ENCODE data around the gene ETV4. TPM values are rescaled to one million over a fixed set of nuclear protein-coding genes. Genes with fewer than 3 reads are reported as not detected.

The ETV4 gene
- total and polyA plus RNA-seq, 2 of the 13 experiments (the other 11 are each of a cell fraction or from before 2014, with no cell fraction given), result 128 to 330 TPM

DNA sequence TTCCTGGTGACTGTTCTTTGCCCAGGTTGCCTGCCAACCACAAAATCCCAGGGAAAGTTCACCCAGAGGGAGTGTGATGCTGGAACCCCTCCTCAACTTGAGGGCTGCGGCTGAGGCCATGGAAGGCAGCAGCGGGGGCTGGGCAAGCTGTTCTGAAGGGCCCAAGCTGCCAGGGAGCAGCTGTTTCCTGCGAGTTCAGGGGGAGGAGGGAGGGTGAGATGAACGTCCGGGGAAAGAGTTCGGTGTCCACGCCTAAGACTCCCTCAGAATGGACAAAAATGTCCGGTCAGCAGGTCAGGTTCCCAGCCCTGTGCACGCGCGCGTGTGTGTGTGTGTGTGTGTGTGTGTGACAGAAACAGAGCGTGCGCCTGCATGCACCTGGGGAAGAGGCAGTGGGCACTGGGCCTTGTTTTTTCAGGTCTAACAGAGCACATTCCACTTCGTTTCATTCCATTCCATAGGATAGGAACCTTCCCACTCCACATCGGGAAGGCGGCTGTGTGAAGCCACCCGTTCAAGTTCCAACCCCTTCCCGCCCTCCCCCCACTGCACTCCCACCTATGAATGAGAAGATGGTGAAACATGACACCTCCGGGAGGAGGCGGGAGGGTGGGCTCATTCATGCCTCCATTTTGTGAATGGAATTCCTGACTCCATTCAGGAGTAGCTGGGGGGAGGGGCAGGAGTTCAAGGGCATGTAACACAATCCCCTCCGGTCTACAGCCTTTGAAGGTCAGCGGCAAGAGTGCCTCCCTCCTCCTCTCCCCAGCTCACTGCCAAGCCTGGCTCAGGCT lies 15.7 kb downstream of the ETV4 start (continued):
- TF ChIP-seq, protein P1, sequence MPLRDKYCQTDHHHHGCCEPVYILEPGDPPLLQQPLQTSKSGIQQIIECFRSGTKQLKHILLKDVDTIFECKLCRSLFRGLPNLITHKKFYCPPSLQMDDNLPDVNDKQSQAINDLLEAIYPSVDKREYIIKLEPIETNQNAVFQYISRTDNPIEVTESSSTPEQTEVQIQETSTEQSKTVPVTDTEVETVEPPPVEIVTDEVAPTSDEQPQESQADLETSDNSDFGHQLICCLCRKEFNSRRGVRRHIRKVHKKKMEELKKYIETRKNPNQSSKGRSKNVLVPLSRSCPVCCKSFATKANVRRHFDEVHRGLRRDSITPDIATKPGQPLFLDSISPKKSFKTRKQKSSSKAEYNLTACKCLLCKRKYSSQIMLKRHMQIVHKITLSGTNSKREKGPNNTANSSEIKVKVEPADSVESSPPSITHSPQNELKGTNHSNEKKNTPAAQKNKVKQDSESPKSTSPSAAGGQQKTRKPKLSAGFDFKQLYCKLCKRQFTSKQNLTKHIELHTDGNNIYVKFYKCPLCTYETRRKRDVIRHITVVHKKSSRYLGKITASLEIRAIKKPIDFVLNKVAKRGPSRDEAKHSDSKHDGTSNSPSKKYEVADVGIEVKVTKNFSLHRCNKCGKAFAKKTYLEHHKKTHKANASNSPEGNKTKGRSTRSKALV (CRISPR knock-in tag; IDR thresholded peaks at IDR 0.05), result no peak
- TF ChIP-seq ZNF639 (CRISPR knock-in tag; conservative IDR thresholded peaks at IDR 0.05), result peak; percentile 73; the same call in 1 of the 2 replicates
- TF ChIP-seq MAF1 (CRISPR knock-in tag; IDR thresholded peaks at IDR 0.05; ENCODE audit: borderline replicate concordance), result no peak
- TF ChIP-seq GABPB1 (CRISPR knock-in tag; IDR thresholded peaks at IDR 0.05), result peak; percentile 59
- TF ChIP-seq SP140L (CRISPR knock-in tag; IDR thresholded peaks at IDR 0.05; ENCODE audit: borderline replicate concordance), result no peak; the same call in 1 of the 2 replicates
- TF ChIP-seq ZKSCAN5 (CRISPR knock-in tag; IDR thresholded peaks at IDR 0.05), result no peak
- peak; percentile 80; the same call in 1 of the 2 replicates for TF ChIP-seq YEATS2 (CRISPR knock-in tag; IDR thresholded peaks at IDR 0.05; ENCODE audit: borderline replicate concordance)
- TF ChIP-seq ZNF331 (CRISPR knock-in tag; IDR thresholded peaks at IDR 0.05), result peak; percentile 94
- TF ChIP-seq ATM (IDR thresholded peaks at IDR 0.05; ENCODE audit: borderline replicate concordance), result no peak
- TF ChIP-seq ARNT2 (CRISPR knock-in tag; IDR thresholded peaks at IDR 0.05; ENCODE audit: low read depth), result peak; percentile 63; the same call in 1 of the 2 replicates
- TF ChIP-seq HDAC6 (IDR thresholded peaks at IDR 0.05; ENCODE audit: low read depth, low read length), result no peak
- TF ChIP-seq, protein P2, sequence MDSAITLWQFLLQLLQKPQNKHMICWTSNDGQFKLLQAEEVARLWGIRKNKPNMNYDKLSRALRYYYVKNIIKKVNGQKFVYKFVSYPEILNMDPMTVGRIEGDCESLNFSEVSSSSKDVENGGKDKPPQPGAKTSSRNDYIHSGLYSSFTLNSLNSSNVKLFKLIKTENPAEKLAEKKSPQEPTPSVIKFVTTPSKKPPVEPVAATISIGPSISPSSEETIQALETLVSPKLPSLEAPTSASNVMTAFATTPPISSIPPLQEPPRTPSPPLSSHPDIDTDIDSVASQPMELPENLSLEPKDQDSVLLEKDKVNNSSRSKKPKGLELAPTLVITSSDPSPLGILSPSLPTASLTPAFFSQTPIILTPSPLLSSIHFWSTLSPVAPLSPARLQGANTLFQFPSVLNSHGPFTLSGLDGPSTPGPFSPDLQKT (CRISPR knock-in tag; IDR thresholded peaks at IDR 0.05; ENCODE audit: borderline replicate concordance), result no peak
- peak; percentile 42 for TF ChIP-seq CBFB (CRISPR knock-in tag; IDR thresholded peaks at IDR 0.05)
- TF ChIP-seq ZNF761 (CRISPR knock-in tag; conservative IDR thresholded peaks at IDR 0.05), result peak; percentile 92
- peak; percentile 26; the same call in 1 of the 2 replicates for TF ChIP-seq GABPA (IDR thresholded peaks at IDR 0.05; ENCODE audit: low read depth, low read length)
- TF ChIP-seq GABPA (CRISPR knock-in tag; IDR thresholded peaks at IDR 0.05; ENCODE audit: low read depth), result peak; percentile 75
- peak; percentile 99 for TF ChIP-seq PAXIP1 (CRISPR knock-in tag; conservative IDR thresholded peaks at IDR 0.05)
- no peak for TF ChIP-seq KAT2B (IDR thresholded peaks at IDR 0.05; ENCODE audit: borderline replicate concordance, low read depth, low read length)
- peak; percentile 92; the same call in 1 of the 2 replicates for TF ChIP-seq ZNF570 (CRISPR knock-in tag; IDR thresholded peaks at IDR 0.05; ENCODE audit: borderline replicate concordance)
- peak; percentile 99 for TF ChIP-seq ETV5 (CRISPR knock-in tag; IDR thresholded peaks at IDR 0.05; ENCODE audit: borderline replicate concordance)
